Activated CD4-positive, alpha-beta T cell treated with anti-CD3 and anti-CD28 coated beads, Interleukin-2, amount 50 U/mL, for 1 hour (primary cell): ENCODE measurements around the gene FOXS1.
"Not testable (repeated sequence)": the region's sequence is repeated elsewhere in the genome, so short reads cannot be mapped to it uniquely, and the experiment has no call there.

Source experiments
- DNase-seq: peaks from one replicate; pipeline ENCODE4 v3.0.0-alpha.2; 2020

Gene FOXS1

GRCh38 chr20:31838646-31839292 lies 6.6 kb downstream of the FOXS1 start:
- DNase-seq = no peak

DNA sequence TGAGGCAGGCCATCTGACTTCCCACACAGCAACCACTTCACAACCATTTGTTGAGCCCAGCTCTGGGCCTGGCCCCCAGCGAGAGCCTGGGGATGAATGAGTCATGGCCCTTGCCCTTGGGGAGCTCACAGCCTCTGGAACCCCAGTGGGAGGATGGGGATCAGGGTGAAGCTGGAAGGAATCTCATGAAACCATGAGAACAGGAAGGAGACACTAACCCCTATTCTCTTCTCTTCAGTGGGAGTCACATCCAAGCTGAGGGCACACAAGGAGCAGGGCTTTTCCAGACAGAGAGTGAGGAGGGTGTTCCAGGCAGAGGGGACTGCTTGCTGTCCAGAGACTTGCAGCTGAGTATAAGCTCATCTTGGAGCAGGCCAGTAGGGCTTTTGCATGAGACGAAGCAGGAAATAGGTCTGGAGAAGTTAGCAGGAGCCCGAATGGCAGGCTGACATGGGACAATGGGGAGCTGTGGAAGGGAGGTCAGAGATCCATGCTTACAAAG lies 7.5 kb downstream of the FOXS1 start:
- DNase-seq = no peak

- no peak for DNase-seq
Observed at GRCh38 chr20:31836853-31837608, 8.4 kb downstream of the FOXS1 start.

GRCh38 chr20:31835977-31836852 lies 9.2 kb downstream of the FOXS1 start:
- no peak for DNase-seq

GRCh38 chr20:31835554-31835953 lies 9.8 kb downstream of the FOXS1 start:
- no peak for DNase-seq

- no peak for DNase-seq
Observed at GRCh38 chr20:31833931-31834521, 11.4 kb downstream of the FOXS1 start.

GRCh38 chr20:31833130-31833930 lies 12.1 kb downstream of the FOXS1 start:
- peak; percentile 56 for DNase-seq

- DNase-seq = no peak
Observed at GRCh38 chr20:31831771-31832306, 13.6 kb downstream of the FOXS1 start.

DNA sequence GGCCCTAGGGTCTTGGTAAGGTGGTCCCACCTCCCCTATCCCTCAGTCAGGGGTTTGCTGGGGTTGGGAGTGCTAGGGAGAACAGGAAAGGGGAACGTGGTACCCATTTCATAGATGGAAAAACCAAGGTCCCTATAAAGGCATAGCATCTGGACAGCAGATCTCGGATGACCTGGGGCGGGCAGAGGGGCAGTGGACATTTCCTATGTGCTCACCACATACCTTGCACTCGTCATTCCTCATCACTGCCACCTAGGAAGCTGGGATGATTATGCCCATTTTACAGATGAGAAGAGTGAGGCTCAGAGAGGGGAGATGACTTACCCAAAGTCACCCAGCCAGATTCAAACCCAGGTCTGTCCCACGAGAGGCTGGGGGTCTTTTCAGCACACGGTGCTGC lies 14.2 kb downstream of the FOXS1 start:
- no peak for DNase-seq

DNA sequence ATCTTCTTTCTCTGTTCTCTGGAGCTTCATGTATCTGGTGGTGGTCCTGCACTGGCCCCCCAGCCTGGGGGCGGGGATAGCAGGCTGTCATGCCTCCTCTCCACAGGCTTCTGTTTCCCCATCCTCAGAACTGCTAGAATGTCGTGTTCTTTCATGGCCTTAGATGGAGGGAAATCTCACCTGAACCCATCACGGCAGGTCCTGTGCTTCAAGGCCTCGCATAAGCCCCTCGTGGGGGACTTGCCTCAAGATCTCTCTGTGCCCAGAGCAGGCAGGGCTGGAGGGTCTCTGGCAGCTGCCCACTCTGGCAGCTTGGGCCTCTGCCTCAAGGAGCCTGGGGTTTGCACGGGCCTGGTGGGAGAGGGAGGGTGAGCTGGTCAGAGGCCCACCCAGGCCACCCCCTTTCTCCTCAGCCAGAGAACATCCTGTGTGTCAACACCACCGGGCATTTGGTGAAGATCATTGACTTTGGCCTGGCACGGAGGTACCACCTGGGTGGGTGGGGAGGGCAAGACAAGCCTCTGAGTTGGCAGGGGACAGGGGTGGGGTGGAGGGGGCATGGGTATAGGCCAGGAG lies 14.9 kb downstream of the FOXS1 start:
- no peak for DNase-seq

GRCh38 chr20:31829731-31830130 lies 15.7 kb downstream of the FOXS1 start:
- DNase-seq = no peak

DNA sequence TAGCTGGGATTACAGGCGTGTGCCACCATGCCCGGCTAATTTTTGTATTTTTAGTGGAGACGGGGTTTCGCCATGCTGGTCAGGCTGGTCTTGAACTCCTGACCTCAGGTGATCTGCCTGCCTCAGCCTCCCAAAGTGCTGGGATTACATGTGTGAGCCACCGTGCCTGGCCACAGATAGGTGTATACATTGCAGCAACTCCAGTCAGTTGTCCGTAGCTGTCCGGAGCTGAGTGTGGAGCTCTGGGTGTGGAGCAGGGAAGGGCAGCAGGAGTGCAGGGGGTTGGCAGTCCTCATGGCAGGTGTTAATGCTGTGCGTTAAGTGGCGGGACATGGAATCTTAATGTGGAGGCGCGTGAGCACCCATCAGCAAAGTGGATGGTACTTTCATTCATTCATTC lies 17.4 kb downstream of the FOXS1 start:
- not testable (repeated sequence) for DNase-seq

DNA sequence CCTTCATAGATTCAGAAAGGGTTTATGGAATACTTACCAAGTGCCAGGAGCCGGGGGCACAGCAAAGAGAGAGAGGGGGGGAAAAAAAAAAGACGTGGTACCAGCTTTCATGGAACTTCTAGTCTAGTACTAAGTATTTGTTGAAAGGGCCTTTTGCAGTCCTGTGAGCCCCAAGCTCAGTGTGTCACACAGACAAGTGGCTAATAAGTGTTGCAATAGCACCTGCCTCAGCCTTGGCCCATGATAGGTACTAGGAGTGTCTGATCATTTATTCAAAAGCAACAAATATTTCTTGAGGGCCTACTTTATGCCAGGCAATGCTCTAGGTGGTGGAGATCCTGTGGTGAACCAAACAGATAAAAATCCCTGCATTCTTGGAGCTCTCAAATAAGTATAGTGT lies 18.3 kb downstream of the FOXS1 start:
- no peak for DNase-seq

GRCh38 chr20:31826074-31826473 lies 19.3 kb downstream of the FOXS1 start:
- DNase-seq = no peak

DNA sequence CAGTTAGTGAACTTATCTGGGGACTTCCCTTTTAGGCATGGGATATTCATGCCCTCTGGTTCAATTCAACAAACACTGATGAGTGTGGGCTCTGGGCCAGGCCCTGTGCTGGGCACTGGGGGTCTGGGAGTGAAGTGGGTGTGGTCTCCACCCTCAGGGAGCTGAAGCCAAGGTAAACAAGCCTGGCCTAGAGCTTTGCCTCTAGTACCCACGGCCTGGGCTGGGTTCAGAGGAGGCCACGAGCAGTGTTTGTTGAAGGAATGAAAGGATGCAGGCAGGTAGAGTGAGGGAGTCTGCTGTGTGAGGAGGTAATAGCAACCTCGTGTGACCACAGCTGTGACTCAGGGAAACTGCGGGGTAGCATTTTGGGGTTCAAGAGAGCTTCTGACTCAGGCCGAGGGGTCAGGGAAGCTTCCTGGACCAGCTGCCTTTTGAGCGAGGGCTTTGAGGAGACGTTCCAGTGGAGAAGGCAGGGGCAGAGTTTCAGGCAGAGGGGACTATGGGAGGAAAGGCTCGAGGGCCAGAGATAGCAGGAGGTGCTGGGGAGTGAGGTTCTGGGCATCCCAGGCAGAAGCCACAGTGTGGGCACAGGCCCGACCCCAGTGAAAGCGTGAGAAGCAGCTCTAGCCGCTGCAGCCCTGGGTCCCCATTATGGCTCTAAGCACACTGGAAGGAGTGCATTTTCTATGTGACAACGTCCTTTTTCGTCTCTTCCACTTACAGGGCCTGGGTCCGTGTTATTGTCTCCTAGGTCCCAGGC lies 20.7 kb downstream of the FOXS1 start:
- no peak for DNase-seq

DNA sequence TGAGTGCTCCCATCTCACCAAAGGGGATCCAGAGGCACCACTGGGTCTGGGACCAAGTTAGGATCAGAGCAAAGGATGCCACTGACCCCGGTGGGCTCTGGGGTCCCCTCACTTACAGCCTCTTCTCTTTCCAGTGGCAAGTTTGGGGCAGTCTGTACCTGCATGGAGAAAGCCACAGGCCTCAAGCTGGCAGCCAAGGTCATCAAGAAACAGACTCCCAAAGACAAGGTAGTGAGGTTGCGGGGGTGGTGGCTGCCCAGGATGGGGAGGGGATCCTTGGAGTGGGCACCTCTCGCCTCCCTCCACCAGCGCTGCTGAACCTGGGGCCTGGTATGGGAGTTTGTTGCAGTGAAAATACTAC lies 21.3 kb downstream of the FOXS1 start:
- no peak for DNase-seq

- no peak for DNase-seq
Observed at GRCh38 chr20:31823360-31824124, 21.9 kb downstream of the FOXS1 start.

- DNase-seq = peak; percentile 74
Observed at GRCh38 chr20:31822421-31823330, 22.7 kb downstream of the FOXS1 start.

DNA sequence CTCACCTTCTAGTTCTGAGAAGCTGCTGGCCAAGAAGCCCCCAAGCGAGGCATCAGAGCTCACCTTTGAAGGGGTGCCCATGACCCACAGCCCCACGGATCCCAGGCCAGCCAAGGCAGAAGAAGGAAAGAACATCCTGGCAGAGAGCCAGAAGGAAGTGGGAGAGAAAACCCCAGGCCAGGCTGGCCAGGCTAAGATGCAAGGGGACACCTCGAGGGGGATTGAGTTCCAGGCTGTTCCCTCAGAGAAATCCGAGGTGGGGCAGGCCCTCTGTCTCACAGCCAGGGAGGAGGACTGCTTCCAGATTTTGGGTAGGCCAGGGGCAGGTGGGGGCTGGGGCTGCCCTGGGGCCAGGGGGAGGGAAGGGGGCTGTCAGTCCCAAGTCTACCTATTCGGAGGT lies 24.0 kb downstream of the FOXS1 start:
- DNase-seq = no peak
